ENCODE data around the gene SLC44A4. TPM values are rescaled to one million over a fixed set of nuclear protein-coding genes. Genes with fewer than 3 reads are reported as not detected.

The SLC44A4 gene
- total and polyA plus RNA-seq, 9 of the 15 experiments (the other 6 are each of a cell fraction or from before 2014, with no cell fraction given): 7.9 to 18.6 (median 11.2) TPM

GRCh38 chr6:31862344-31863235 lies 16.2 kb downstream of the SLC44A4 start, which contains the start of gene NEU1 (continued):
- TF ChIP-seq, protein P1, sequence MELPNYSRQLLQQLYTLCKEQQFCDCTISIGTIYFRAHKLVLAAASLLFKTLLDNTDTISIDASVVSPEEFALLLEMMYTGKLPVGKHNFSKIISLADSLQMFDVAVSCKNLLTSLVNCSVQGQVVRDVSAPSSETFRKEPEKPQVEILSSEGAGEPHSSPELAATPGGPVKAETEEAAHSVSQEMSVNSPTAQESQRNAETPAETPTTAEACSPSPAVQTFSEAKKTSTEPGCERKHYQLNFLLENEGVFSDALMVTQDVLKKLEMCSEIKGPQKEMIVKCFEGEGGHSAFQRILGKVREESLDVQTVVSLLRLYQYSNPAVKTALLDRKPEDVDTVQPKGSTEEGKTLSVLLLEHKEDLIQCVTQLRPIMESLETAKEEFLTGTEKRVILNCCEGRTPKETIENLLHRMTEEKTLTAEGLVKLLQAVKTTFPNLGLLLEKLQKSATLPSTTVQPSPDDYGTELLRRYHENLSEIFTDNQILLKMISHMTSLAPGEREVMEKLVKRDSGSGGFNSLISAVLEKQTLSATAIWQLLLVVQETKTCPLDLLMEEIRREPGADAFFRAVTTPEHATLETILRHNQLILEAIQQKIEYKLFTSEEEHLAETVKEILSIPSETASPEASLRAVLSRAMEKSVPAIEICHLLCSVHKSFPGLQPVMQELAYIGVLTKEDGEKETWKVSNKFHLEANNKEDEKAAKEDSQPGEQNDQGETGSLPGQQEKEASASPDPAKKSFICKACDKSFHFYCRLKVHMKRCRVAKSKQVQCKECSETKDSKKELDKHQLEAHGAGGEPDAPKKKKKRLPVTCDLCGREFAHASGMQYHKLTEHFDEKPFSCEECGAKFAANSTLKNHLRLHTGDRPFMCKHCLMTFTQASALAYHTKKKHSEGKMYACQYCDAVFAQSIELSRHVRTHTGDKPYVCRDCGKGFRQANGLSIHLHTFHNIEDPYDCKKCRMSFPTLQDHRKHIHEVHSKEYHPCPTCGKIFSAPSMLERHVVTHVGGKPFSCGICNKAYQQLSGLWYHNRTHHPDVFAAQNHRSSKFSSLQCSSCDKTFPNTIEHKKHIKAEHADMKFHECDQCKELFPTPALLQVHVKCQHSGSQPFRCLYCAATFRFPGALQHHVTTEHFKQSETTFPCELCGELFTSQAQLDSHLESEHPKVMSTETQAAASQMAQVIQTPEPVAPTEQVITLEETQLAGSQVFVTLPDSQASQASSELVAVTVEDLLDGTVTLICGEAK (IDR thresholded peaks at IDR 0.05): peak; percentile 54
- TF ChIP-seq, protein P1 (CRISPR knock-in tag; IDR thresholded peaks at IDR 0.05): no peak
- TF ChIP-seq ZBTB1 (CRISPR knock-in tag; IDR thresholded peaks at IDR 0.05; ENCODE audit: borderline replicate concordance, low read depth): 0 out of 2 replicates have a peak, but pooled peaks have one; percentile 64
- TF ChIP-seq, protein P2, sequence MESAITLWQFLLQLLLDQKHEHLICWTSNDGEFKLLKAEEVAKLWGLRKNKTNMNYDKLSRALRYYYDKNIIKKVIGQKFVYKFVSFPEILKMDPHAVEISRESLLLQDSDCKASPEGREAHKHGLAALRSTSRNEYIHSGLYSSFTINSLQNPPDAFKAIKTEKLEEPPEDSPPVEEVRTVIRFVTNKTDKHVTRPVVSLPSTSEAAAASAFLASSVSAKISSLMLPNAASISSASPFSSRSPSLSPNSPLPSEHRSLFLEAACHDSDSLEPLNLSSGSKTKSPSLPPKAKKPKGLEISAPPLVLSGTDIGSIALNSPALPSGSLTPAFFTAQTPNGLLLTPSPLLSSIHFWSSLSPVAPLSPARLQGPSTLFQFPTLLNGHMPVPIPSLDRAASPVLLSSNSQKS (CRISPR knock-in tag; IDR thresholded peaks at IDR 0.05): no peak
- peak; percentile 38 for TF ChIP-seq EP300 (IDR thresholded peaks at IDR 0.05; ENCODE audit: low read length)
- TF ChIP-seq ZNF140 (CRISPR knock-in tag; IDR thresholded peaks at IDR 0.05): no peak
- TF ChIP-seq MNT (conservative IDR thresholded peaks at IDR 0.05): peak; percentile 99
- TF ChIP-seq HDAC8 (tag; IDR thresholded peaks at IDR 0.05): 0 out of 2 replicates have a peak, but pooled peaks have one; percentile 68
- TF ChIP-seq JUN (IDR thresholded peaks at IDR 0.05; ENCODE audit: borderline replicate concordance, low read depth, low read length): peak; percentile 87
- peak; percentile 89; the same call in 1 of the 2 replicates for TF ChIP-seq JUN (CRISPR knock-in tag; IDR thresholded peaks at IDR 0.05; ENCODE audit: borderline replicate concordance)
- TF ChIP-seq VEZF1 (CRISPR knock-in tag; IDR thresholded peaks at IDR 0.05): peak; percentile 81; the same call in 1 of the 2 replicates
